Measurements from ENCODE around the gene INO80B.

Gene INO80B

GRCh38 chr2:74439803-74440377, 15.0 kb upstream of the INO80B start:
- TF ChIP-seq EZH2 (IDR thresholded peaks at IDR 0.05; ENCODE audit: borderline replicate concordance, low read depth, low read length, severe bottlenecking) (no peak), CTCF (IDR thresholded peaks at IDR 0.05; ENCODE audit: borderline replicate concordance, extremely low read depth, low read length, poor library complexity, severe bottlenecking) (no peak)
- Histone ChIP-seq H2AFZ (ENCODE audit: low read depth, low read length) (peak overlapping the region; percentile 86), H4K20me1 (ENCODE audit: insufficient read depth, low read length) (no peaks in the 10 kb centered on the region), H3K27ac (ENCODE audit: low read length) (peak overlapping the region; percentile 84), H3K4me3 (ENCODE audit: low read depth in 1 of 2, low read length in 2 of 2) (peak overlapping the region; percentile 18 to 70; a peak in 3 of 4 replicates), H3K36me3 (ENCODE audit: insufficient read depth, low read length) (no peaks in the 10 kb centered on the region), H3K4me1 (ENCODE audit: insufficient read depth, low read length) (peaks cover 41% of the 10 kb centered on the region), H3K79me2 (ENCODE audit: insufficient read depth, low read length) (peaks cover 5% of the 10 kb centered on the region; the same call in 1 of the 2 replicates), H3K9me3 (ENCODE audit: insufficient read depth, low read length, severe bottlenecking) (no peaks in the 10 kb centered on the region), H3K4me2 (ENCODE audit: insufficient read depth, low read length) (peak overlapping the region; percentile 85), H3K9ac (ENCODE audit: low read depth, low read length) (peak overlapping the region; percentile 77), H3K27me3 (ENCODE audit: insufficient read depth, low read length, poor library complexity) (peaks cover 4% of the 10 kb centered on the region)
- DNase-seq (no peak), ATAC-seq (ENCODE audit: insufficient read depth, low read depth) (no peak)

DNA sequence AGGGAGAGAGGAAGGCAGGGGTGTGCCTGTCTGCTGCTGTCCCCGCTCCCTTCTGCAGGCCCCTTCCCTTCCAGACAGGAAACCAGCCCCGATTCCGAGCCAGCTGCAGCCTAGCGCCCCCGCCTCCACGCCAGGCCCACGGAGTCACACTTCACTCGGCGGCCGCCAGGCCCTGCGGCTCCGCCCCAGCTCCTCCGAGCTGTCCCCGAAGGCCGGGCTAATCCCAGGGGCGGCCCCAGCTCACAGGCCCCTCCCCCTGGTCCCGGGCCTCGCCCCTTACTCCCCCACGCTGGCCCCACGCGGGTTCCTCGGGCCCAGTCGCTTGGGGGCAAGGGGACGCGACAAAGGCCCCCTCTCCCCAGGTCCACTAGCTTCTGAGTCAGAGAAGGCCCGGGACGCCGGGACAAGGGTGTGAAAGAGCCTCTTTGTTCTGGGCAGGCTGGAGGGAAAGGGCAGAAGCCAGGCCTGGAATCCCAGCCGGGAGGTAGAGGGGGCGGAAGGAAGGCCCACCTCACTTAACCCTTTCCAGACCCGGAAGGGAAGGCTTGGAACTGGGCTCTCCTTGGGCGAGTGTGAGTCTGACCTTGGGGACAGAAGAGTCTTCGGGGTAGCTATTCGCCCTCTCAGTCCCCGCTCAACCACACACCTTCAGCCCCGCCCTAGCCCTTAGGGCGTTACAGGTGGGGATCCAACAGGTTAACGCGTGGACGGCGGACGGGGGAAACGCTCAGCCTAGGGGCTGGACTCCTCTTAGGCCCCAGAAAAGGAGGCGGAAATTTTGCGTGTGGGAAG, 14.3 kb upstream of the INO80B start:
- Histone ChIP-seq H3K27me3 (ENCODE audit: insufficient read depth, low read length, poor library complexity) (peaks cover 4% of the 10 kb centered on the region), H3K9me3 (ENCODE audit: insufficient read depth, low read length, severe bottlenecking) (no peaks in the 10 kb centered on the region), H3K27ac (ENCODE audit: low read length) (peak overlapping the region; percentile 84), H3K36me3 (ENCODE audit: insufficient read depth, low read length) (no peaks in the 10 kb centered on the region), H3K4me1 (ENCODE audit: insufficient read depth, low read length) (peaks cover 41% of the 10 kb centered on the region), H4K20me1 (ENCODE audit: insufficient read depth, low read length) (no peaks in the 10 kb centered on the region), H3K79me2 (ENCODE audit: insufficient read depth, low read length) (peaks cover 5% of the 10 kb centered on the region; the same call in 1 of the 2 replicates), H3K9ac (ENCODE audit: low read depth, low read length) (peak overlapping the region; percentile 77), H3K4me3 (ENCODE audit: low read depth in 1 of 2, low read length in 2 of 2) (peak overlapping the region; percentile 18 to 70; a peak in 3 of 4 replicates), H2AFZ (ENCODE audit: low read depth, low read length) (peak overlapping the region; percentile 86), H3K4me2 (ENCODE audit: insufficient read depth, low read length) (peak overlapping the region; percentile 85)
- DNase-seq: peak; percentile 91
- ATAC-seq (ENCODE audit: insufficient read depth, low read depth): peak; percentile 99
- TF ChIP-seq CTCF (IDR thresholded peaks at IDR 0.05; ENCODE audit: borderline replicate concordance, extremely low read depth, low read length, poor library complexity, severe bottlenecking) (peak; percentile 51), EZH2 (IDR thresholded peaks at IDR 0.05; ENCODE audit: borderline replicate concordance, low read depth, low read length, severe bottlenecking) (no peak)

GRCh38 chr2:74441170-74441689, 13.7 kb upstream of the INO80B start:
- Histone ChIP-seq H3K79me2 (ENCODE audit: insufficient read depth, low read length) (peaks cover 5% of the 10 kb centered on the region; the same call in 1 of the 2 replicates), H3K4me2 (ENCODE audit: insufficient read depth, low read length) (peak overlapping the region; percentile 85), H3K36me3 (ENCODE audit: insufficient read depth, low read length) (no peaks in the 10 kb centered on the region), H3K9me3 (ENCODE audit: insufficient read depth, low read length, severe bottlenecking) (no peaks in the 10 kb centered on the region), H2AFZ (ENCODE audit: low read depth, low read length) (peak overlapping the region; percentile 86), H3K27me3 (ENCODE audit: insufficient read depth, low read length, poor library complexity) (peaks cover 4% of the 10 kb centered on the region), H3K4me3 (ENCODE audit: low read depth in 1 of 2, low read length in 2 of 2) (no peak overlapping the region), H4K20me1 (ENCODE audit: insufficient read depth, low read length) (no peaks in the 10 kb centered on the region), H3K9ac (ENCODE audit: low read depth, low read length) (peak overlapping the region; percentile 77; the same call in 1 of the 2 replicates), H3K27ac (ENCODE audit: low read length) (no peak overlapping the region), H3K4me1 (ENCODE audit: insufficient read depth, low read length) (peaks cover 41% of the 10 kb centered on the region)
- no peak for TF ChIP-seq EZH2 (IDR thresholded peaks at IDR 0.05; ENCODE audit: borderline replicate concordance, low read depth, low read length, severe bottlenecking)
- TF ChIP-seq CTCF (IDR thresholded peaks at IDR 0.05; ENCODE audit: borderline replicate concordance, extremely low read depth, low read length, poor library complexity, severe bottlenecking): no peak
- no peak for DNase-seq
- ATAC-seq (ENCODE audit: insufficient read depth, low read depth): no peak

Measured in DND-41 (cell line).